Effector CD8-positive, alpha-beta T cell (primary cell): ENCODE results near the gene MORN1.

Experiments used
- DNase-seq: peaks from one replicate; lab custom pipeline; 2025; lab: John Stamatoyannopoulos, UW

MORN1 gene

GRCh38 chr1:2386636-2387611 is 4.4 kb downstream of the MORN1 start:
- DNase-seq = no peak

GRCh38 chr1:2385606-2386280 is 5.6 kb downstream of the MORN1 start:
- DNase-seq = no peak

GRCh38 chr1:2384941-2385481 is 6.3 kb downstream of the MORN1 start:
- no peak for DNase-seq

DNA sequence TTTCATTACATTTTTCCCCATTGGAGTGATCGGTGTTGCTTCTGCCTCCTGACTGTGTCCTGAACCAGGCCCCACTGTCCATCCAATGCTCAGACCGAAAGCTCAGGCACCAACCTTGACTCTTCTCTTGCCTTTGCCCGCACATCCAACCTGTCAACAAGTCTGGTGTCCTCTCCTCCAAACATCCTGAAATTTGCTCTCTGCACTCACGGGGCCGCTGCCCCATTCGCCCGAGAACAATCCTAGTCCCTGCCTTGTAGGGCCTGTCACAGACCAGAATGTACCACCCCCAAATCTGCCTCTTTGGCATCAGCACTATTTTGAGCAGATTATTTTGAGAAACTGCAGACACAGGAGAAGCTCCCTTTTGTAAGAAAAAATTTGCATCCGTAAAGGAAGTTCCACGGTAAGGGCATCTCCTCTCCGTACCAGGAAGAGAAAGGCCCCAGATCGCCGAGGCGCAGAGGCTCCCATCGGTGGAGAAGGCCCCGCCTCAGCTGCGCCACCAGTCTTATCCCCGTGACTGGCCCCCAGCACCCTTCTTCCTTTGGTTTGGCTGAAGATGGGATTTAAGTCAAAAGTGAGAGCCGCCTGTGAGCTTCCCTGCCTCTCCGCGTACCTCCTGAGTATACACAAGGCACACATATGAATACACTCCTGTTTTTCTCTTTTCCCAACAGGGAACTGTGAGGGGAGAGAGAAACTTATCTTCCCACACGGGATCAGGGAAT is 7.1 kb downstream of the MORN1 start:
- no peak for DNase-seq

DNA sequence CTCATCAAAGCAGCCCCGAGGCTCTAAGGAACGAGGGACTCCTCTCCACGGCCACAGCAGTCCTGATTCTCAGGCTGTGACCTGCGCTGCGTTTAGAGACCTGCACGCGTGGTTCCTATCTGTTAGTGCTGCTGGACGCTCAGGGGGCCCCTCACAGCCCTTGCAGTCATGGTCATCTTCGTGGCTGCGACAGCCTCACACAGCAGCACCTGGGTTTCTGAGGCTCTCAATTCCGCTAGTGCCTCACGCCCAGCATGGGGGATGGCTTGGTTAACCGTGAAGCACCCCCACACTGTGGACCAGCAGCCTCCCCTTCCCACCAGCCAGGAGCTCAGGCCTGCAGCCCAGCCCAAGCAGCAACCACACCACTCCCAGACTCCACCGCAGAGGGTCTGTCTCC is 7.8 kb downstream of the MORN1 start:
- no peak for DNase-seq

GRCh38 chr1:2382621-2383361 is 8.6 kb downstream of the MORN1 start:
- no peak for DNase-seq

- peak; percentile 55 for DNase-seq
These were observed 9.4 kb downstream of the MORN1 start for GRCh38 chr1:2381741-2382620.

DNA sequence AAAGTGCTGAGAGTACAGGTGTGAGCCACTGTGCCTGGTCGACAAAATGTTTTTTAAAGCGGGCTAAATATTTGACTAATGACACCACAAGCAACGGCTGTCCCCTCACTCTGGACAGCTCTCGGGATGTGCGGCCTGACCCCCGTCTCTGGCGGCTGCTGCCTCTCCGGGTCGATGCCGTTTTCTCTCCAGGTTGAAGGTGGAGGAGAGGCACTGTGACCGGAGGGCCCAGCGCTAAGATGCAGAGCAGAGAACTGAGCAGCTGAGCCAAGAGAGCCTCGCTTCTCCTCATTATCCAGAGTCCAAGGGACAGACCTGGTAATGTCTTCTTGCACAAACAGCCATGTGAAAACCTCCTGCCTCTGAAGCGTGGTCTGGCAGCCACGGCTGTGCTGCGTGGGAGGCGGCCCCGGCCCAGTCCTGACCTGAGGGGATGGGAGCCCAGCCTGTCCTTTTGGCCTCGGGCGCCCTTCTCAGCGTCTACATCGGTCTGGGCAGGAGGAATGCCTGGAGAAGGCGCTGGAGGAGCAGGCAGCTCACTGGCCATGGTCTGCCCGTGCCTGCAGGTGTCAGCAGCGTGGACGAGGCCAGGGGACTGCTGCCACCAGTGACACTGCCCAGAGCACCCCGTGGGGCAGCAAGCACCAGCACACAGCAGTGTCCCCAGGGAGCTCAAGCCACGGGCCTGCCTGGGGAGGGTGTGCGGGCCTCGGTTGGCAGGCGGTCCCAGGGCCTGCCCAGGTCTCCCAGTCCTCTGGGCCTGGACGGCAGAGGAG is 10.3 kb downstream of the MORN1 start:
- no peak for DNase-seq

DNA sequence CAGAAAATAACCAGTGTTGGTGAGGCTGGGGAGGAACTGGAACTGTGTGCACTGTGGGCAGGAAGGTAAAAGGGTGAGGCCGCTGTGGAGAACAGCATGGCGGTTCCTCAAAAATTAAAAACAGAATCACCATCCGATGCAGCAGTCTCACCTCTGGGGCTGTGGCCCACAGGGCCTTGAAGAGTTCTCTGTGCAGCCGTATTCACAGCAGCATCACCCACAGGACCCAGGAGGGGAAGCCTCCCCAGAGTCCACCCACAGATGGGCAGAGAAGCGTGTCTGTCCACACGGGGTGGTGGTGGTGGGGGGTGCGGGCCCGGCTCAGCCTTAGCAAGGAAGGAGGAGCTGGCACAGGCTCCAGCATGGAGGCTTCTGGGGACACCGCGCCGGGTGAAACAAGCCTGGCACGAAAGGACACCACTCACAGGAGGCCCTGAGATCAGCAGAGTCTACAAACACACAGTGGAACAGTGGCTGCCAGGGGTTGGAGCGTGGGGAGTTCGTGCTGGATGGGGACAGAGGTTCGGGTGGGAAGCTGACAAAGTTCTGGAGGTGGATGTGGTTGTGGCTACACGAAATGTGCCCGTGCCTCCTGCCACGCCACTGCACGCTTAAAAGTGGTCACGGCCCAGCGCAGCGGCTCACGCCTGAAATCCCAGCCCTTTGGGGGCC is 11.5 kb downstream of the MORN1 start:
- DNase-seq = no peak

- no peak for DNase-seq
These were observed 12.2 kb downstream of the MORN1 start for GRCh38 chr1:2378956-2379732.

DNA sequence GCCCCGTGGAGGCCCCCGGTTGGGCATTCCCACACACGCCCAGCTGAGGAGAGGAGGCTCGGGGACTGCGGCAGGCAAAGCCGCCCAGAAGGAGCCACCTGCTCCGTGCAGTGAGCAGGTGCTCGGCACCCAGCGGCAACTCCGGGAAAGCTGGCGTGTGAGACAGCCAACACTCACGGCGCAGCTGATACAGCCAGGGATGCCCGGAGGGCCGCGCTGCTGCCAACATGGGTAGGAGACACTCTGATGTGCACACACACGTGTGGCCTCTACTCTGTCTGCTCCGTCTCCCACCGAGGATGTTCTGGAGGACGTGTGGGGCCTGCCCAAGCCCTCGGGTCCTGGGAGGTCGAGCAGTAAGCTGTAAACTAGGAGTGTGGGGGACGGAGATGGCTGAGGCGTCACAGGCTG is 12.9 kb downstream of the MORN1 start:
- no peak for DNase-seq

DNA sequence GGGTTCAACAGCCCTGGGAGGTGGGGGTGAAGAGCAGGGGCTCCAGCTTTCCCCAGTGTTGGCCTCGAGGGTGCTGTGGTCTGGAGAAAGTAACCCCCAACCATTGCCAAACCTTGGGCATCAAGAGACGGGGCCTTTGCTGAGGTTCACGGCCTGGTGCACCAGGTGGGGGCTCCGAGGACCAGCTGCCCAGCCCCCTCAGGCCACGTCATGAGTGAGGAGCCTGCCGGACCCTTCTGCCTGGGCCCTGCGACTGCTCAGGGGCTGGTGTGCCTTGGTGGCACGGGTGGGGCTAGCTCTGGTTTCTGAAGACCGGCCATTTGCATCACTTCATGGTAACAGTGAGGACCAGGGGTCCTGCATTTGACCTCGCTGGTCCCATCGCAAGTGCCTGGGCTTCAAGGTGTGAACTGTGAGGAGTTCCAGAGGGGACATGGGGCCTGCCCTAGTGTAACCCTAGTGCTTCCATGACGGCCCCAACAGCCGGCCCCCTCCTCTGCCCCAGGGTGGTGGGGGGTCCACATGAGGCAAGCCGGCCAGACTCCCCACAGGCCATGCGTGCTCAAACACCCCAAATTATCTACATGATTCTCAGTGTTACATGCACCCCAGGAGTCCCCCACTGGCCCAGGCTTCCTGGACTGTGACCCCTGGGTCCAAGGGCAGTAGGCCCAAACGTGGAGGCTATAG is 13.5 kb downstream of the MORN1 start:
- no peak for DNase-seq

DNA sequence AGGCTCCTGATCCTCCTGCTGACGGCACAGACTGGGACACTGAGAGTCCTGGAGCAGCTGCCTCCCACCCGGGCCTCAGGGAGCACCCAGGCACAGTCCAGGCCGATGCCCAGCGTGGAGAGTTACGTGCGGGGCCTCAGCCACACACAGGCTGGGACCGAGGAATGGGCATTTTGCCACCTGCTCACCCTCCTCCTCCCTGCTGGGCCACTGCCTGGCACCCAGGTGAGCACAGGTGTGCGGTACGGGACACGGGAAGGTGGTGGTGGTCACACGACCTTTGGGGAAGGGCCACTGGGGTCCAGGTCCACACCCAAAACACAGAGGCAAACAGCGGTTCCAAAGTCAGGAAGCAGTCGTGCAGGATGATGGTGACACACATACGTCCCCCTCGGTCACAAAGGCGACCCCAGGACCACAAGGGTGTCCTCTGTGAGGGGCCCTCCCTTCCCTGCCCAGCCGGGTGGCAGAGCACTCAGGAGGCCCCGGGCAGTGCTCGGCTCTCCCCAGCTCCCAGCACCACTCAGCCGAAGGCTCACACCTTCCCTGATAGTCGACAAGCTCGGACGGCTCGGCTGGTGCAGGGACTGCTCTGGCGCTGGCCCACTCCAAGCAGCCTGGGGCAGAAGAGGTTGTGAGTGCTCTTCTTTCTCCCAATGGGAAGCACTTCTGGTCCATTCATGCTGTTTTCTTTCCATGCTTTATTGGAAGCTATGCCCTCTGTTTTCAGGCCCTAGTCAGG is 14.3 kb downstream of the MORN1 start:
- DNase-seq = no peak

DNA sequence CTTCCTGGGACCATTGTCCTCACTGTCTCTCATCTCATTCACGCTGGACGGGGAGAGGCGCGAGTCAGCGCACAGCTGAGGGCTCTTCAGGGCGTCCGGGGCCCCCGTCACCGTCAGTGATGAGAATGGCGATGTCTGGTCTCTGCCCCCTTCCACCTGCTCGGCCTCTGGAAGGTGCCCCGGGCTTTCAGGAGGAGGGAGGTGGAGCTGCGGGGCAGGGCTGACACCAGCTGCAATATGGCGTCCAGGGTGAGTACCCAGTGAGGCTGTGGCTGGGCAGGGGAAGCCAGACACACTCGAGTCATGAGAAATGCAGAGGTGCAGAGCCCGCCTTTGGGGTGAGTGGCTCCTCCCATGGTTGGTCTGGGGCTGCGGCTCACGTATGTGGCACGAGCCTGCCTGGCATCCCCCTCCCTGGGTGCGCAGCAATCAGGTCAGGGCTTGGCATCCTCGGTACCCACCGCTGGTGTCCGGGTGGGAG is 15.1 kb downstream of the MORN1 start:
- DNase-seq = no peak

GRCh38 chr1:2375923-2376260 is 15.5 kb downstream of the MORN1 start:
- no peak for DNase-seq

- DNase-seq = no peak
These were observed 16.0 kb downstream of the MORN1 start for GRCh38 chr1:2375246-2375922.
